KMS-11 (cell line): ENCODE measurements around the gene CABS1.

ENCODE experiments used
- H2AFZ ChIP-seq: fragments of 200-600 bp; sonication (generic); 2 replicates; pipeline ENCODE4 v1.6.1; 2016; ENCODE audit warnings: antibody characterized with exemption, mixed run types, low read depth
- H3K27ac ChIP-seq: fragments of 200-600 bp; sonication (generic); 2 replicates; pipeline ENCODE4 v1.6.1; 2016; ENCODE audit warnings: mild to moderate bottlenecking, mixed run types
- H3K27me3 ChIP-seq: fragments of 200-600 bp; sonication (generic); 2 replicates; pipeline ENCODE4 v1.6.1; 2017; ENCODE audit warnings: mild to moderate bottlenecking, low read depth, mixed run types, moderate library complexity; ENCODE audit not compliant: insufficient read depth
- H3K36me3 ChIP-seq: fragments of 200-600 bp; sonication (generic); 2 replicates; pipeline ENCODE4 v1.6.1; 2017; ENCODE audit warnings: mild to moderate bottlenecking, mixed run types; ENCODE audit not compliant: insufficient read depth
- H3K4me1 ChIP-seq: fragments of 200-600 bp; sonication (generic); 2 replicates; pipeline ENCODE4 v1.6.1; 2016; ENCODE audit warnings: mild to moderate bottlenecking, low read depth, mixed run types; ENCODE audit not compliant: poor library complexity, severe bottlenecking
- H3K4me2 ChIP-seq: fragments of 200-600 bp; sonication (generic); 2 replicates; pipeline ENCODE4 v1.7.0; 2016; ENCODE audit warnings: mild to moderate bottlenecking, mixed run types
- H3K4me3 ChIP-seq: fragments of 200-600 bp; sonication (generic); IDR thresholded peaks from 2 replicates; pipeline ENCODE4 v1.6.1; 2017; ENCODE audit warnings: low read depth, low read length, mixed read lengths; ENCODE audit not compliant: insufficient read depth
- H3K79me2 ChIP-seq: fragments of 200-600 bp; sonication (generic); 2 replicates; pipeline ENCODE4 v1.6.1; 2016; ENCODE audit warnings: low read depth, mixed run types; ENCODE audit not compliant: insufficient read depth
- H3K9ac ChIP-seq: fragments of 200-600 bp; sonication (generic); 2 replicates; pipeline ENCODE4 v1.6.1; 2016; ENCODE audit warnings: mild to moderate bottlenecking, mixed run types
- H4K20me1 ChIP-seq: fragments of 200-600 bp; sonication (generic); 2 replicates; pipeline ENCODE4 v1.6.1; 2016; ENCODE audit warnings: mild to moderate bottlenecking, mixed run types; ENCODE audit not compliant: insufficient read depth
- CTCF ChIP-seq: fragments of 200-600 bp; sonication (generic); conservative IDR thresholded peaks from 2 replicates; pipeline ENCODE4 v1.6.1; 2017; ENCODE audit warnings: low read depth, mild to moderate bottlenecking, antibody characterized with exemption, low read length, moderate library complexity, mixed read lengths

The CABS1 gene

GRCh38 chr4:70298051-70298450 lies 36.7 kb upstream of the CABS1 start:
- Histone ChIP-seq H3K27me3 (no peaks in the 10 kb centered on the region), H3K9ac (no peak overlapping the region), H2AFZ (peak overlapping the region; percentile 29), H4K20me1 (no peaks in the 10 kb centered on the region), H3K36me3 (no peaks in the 10 kb centered on the region), H3K4me1 (peaks cover 48% of the 10 kb centered on the region), H3K4me3 (no peak overlapping the region), H3K27ac (peak overlapping the region; percentile 42), H3K79me2 (no peaks in the 10 kb centered on the region), H3K4me2 (peak overlapping the region; percentile 69)
- no peak for TF ChIP-seq CTCF

- Histone ChIP-seq H2AFZ (peak overlapping the region; percentile 29; the same call in 1 of the 2 replicates), H3K9ac (no peak overlapping the region), H3K36me3 (no peaks in the 10 kb centered on the region), H3K4me2 (no peak overlapping the region; the same call in 1 of the 2 replicates), H3K4me3 (no peak overlapping the region), H3K27me3 (no peaks in the 10 kb centered on the region), H4K20me1 (no peaks in the 10 kb centered on the region), H3K4me1 (peaks cover 48% of the 10 kb centered on the region), H3K27ac (peak overlapping the region; percentile 42; the same call in 1 of the 2 replicates), H3K79me2 (no peaks in the 10 kb centered on the region)
- TF ChIP-seq CTCF = no peak
Observed at GRCh38 chr4:70299643-70300042, 35.1 kb upstream of the CABS1 start.

- H3K27me3 ChIP-seq = no peaks in the 10 kb centered on the region
- no peak overlapping the region for H3K4me2 ChIP-seq
- H3K4me3 ChIP-seq = no peak overlapping the region
- no peak overlapping the region for H3K27ac ChIP-seq
- H3K79me2 ChIP-seq = no peaks in the 10 kb centered on the region
- peaks cover 46% of the 10 kb centered on the region for H3K4me1 ChIP-seq
- no peak overlapping the region for H2AFZ ChIP-seq
- H3K36me3 ChIP-seq = no peaks in the 10 kb centered on the region
- no peaks in the 10 kb centered on the region for H4K20me1 ChIP-seq
- H3K9ac ChIP-seq = no peak overlapping the region
- TF ChIP-seq CTCF = no peak
Observed at GRCh38 chr4:70300215-70300614, 34.6 kb upstream of the CABS1 start.

- Histone ChIP-seq H3K4me2 (no peak overlapping the region), H2AFZ (no peak overlapping the region)
- TF ChIP-seq CTCF = no peak
Observed at GRCh38 chr4:70303090-70303489, 31.7 kb upstream of the CABS1 start.

More at GRCh38 chr4:70303090-70303489, 31.7 kb upstream of the CABS1 start:
- no peak overlapping the region for H3K4me3 ChIP-seq
- no peaks in the 10 kb centered on the region for H3K36me3 ChIP-seq
- H3K27ac ChIP-seq = no peak overlapping the region
- H3K9ac ChIP-seq = no peak overlapping the region
- no peaks in the 10 kb centered on the region for H3K27me3 ChIP-seq
- H3K79me2 ChIP-seq = no peaks in the 10 kb centered on the region
- H4K20me1 ChIP-seq = no peaks in the 10 kb centered on the region
- H3K4me1 ChIP-seq = peaks cover 17% of the 10 kb centered on the region
